B cell (primary cell): Measurements from ENCODE around the gene SLC12A3. TPM values are rescaled to one million over a fixed set of nuclear protein-coding genes. Genes with fewer than 3 reads are reported as not detected.

Experiments used
- ATAC-seq: fragments of 200-7000 bp; cut with Tn5 transposase; one replicate; pipeline ENCODE4 v1.10.0; 2021; ENCODE audit warnings: low read depth, mild to moderate bottlenecking, moderate number of reproducible peaks, moderate library complexity
- CTCF ChIA-PET: fragments of 350-600 bp; sonication (Branson Sonifier 250); formaldehyde crosslinking; loops from one replicate; lab custom pipeline; 2021; ENCODE audit warnings: antibody characterized with exemption, inconsistent platforms; lab: Charles Lee
- POLR2A ChIA-PET: fragments of 350-600 bp; sonication (Branson Sonifier 250); formaldehyde crosslinking; loops from one replicate; lab custom pipeline; 2021; ENCODE audit warnings: antibody characterized with exemption; lab: Charles Lee
- DNase-seq: peaks from one replicate; pipeline ENCODE4 v3.0.0; 2013
- H2AFZ ChIP-seq: 2 replicates; pipeline ENCODE4 v1.6.1; 2012; ENCODE audit warnings: mild to moderate bottlenecking, low read depth, low read length; ENCODE audit not compliant: insufficient read depth, poor library complexity, severe bottlenecking
- H3K27ac ChIP-seq, 2 donors: 1 replicate in 1 of 2; 2 replicates in 1 of 2; pipeline ENCODE4 v1.5.1; 2012 to 2013; ENCODE audit warnings: low read length in 2 of 2, mild to moderate bottlenecking in 2 of 2, moderate library complexity in 1 of 2
- H3K27me3 ChIP-seq, 4 experiments: fragments of 200-600 bp in 1 of 4; sonication (generic) in 1 of 4; replicated peaks in 1 of 4; 1 replicate in 2 of 4; 2 replicates in 2 of 4; pipeline versions ENCODE4 v1.6.1 to v1.7.0; 2013 to 2016; ENCODE audit warnings: low read length in 3 of 4, mild to moderate bottlenecking in 2 of 4, mixed read lengths in 1 of 4, moderate library complexity in 1 of 4; ENCODE audit not compliant: insufficient read depth in 4 of 4, control insufficient read depth in 3 of 4; ENCODE audit errors: control extremely low read depth in 1 of 4
- H3K36me3 ChIP-seq, 2 experiments: replicated peaks in 1 of 2; 1 replicate in 1 of 2; 2 replicates in 1 of 2; pipeline versions ENCODE4 v1.6.1 to v1.7.1; 2013; ENCODE audit warnings: low read length in 1 of 2; ENCODE audit not compliant: insufficient read depth in 2 of 2, control insufficient read depth in 1 of 2; ENCODE audit errors: control extremely low read depth in 1 of 2, extremely low read depth in 1 of 2
- H3K4me1 ChIP-seq, 2 donors: fragments of 200-600 bp in 1 of 2; sonication (generic) in 1 of 2; 1 replicate in 1 of 2; 2 replicates in 1 of 2; pipeline versions ENCODE4 v1.5.1 to v1.6.1; 2013 to 2017; ENCODE audit warnings: low read length in 2 of 2; ENCODE audit not compliant: control insufficient read depth in 2 of 2, insufficient read depth in 2 of 2
- H3K4me2 ChIP-seq: replicated peaks from 2 replicates; pipeline ENCODE3; 2012; ENCODE audit warnings: mild to moderate bottlenecking, low read depth, low read length; ENCODE audit not compliant: poor library complexity, severe bottlenecking
- H3K4me3 ChIP-seq, 5 experiments: fragments of 200-600 bp in 1 of 5; sonication (generic) in 1 of 5; 1 replicate in 3 of 5; 2 replicates in 2 of 5; pipeline versions ENCODE4 v1.5.1 to v1.7.0; 2011 to 2016; ENCODE audit warnings: low read length in 4 of 5, mild to moderate bottlenecking in 4 of 5, low read depth in 2 of 5, control low read depth in 1 of 5, moderate library complexity in 1 of 5; ENCODE audit not compliant: insufficient read depth in 1 of 5; ENCODE audit errors: control extremely low read depth in 1 of 5, extremely low read depth in 1 of 5
- H3K79me2 ChIP-seq: fragments of 200-600 bp; sonication (generic); one replicate; pipeline ENCODE4 v1.6.0; 2016; ENCODE audit warnings: low read length; ENCODE audit not compliant: control insufficient read depth, insufficient read depth
- H3K9ac ChIP-seq: fragments of 200-600 bp; sonication (generic); 2 replicates; pipeline ENCODE4 v1.6.1; 2017; ENCODE audit warnings: mild to moderate bottlenecking, low read length, moderate library complexity
- H3K9me3 ChIP-seq, 3 donors: one replicate each; pipeline versions ENCODE4 v1.6.1 to v1.7.1; 2013; ENCODE audit warnings: low read length in 2 of 3; ENCODE audit not compliant: control insufficient read depth in 2 of 3, insufficient read depth in 1 of 3; ENCODE audit errors: control extremely low read depth in 1 of 3
- H4K20me1 ChIP-seq: 2 replicates; pipeline ENCODE4 v1.6.0; 2012; ENCODE audit warnings: mild to moderate bottlenecking, low read length; ENCODE audit not compliant: insufficient read depth, control insufficient read depth, poor library complexity, severe bottlenecking
- H3K27ac Mint-ChIP-seq: one replicate; pipeline ENCODE4 v1.8.0; 2021; ENCODE audit warnings: mixed read lengths
- H3K27me3 Mint-ChIP-seq: one replicate; pipeline ENCODE4 v1.8.0; 2021; ENCODE audit warnings: mixed read lengths
- H3K4me1 Mint-ChIP-seq: one replicate; pipeline ENCODE4 v1.8.0; 2021; ENCODE audit warnings: mixed read lengths
- H3K4me3 Mint-ChIP-seq: one replicate; pipeline ENCODE4 v1.8.0; 2021; ENCODE audit warnings: mixed read lengths
- H3K9me3 Mint-ChIP-seq: one replicate; pipeline ENCODE4 v1.8.0; 2022; ENCODE audit warnings: mixed read lengths; ENCODE audit not compliant: insufficient read depth
- EZH2 ChIP-seq: IDR thresholded peaks from 2 replicates; pipeline ENCODE4 v1.6.1; 2012; ENCODE audit warnings: borderline replicate concordance, low read depth, mild to moderate bottlenecking, moderate library complexity, low read length; ENCODE audit not compliant: insufficient read depth, poor library complexity, severe bottlenecking
- WGBS: methylation state at CpG from one replicate; pipeline ENCODE4 v1.1.5; 2013; ENCODE audit warnings: missing lambda C conversion rate; ENCODE audit not compliant: insufficient coverage; 5-methylcytosine and 5-hydroxymethylcytosine counted together
- intact Hi-C: fragments of 100-400 bp; cut with micrococcal nuclease; formaldehyde crosslinking; loops from one replicate; pipeline ENCODE4 v1.10.0; 2022
- polyA plus RNA-seq: library from polyadenylated mRNA; depleted of rRNA; stranded (reverse); fragments of >200 nt; gene quantifications from 2 replicates; pipeline ENCODE4 v1.2.3, GENCODE V29; 2012
- total RNA-seq, 2 donors: library from RNA; stranded (reverse); fragments of 120-200 nt in 1 of 2; gene quantifications; 1 replicate in 1 of 2; 2 replicates in 1 of 2; pipeline versions ENCODE4 v1.2.3 to v1.2.4, GENCODE V29; 2013 to 2022
- TF ChIP-seq, protein P1 (sequence below): fragments of 200-600 bp; IDR thresholded peaks from one replicate; pipeline ENCODE4 v1.8.0; 2022; ENCODE audit warnings: antibody characterized with exemption, mild to moderate bottlenecking

The SLC12A3 gene
- total and polyA plus RNA-seq, 2 donors (not counting 1 experiment from before 2014, with no cell fraction given): 1.3 to 4.9 TPM

DNA sequence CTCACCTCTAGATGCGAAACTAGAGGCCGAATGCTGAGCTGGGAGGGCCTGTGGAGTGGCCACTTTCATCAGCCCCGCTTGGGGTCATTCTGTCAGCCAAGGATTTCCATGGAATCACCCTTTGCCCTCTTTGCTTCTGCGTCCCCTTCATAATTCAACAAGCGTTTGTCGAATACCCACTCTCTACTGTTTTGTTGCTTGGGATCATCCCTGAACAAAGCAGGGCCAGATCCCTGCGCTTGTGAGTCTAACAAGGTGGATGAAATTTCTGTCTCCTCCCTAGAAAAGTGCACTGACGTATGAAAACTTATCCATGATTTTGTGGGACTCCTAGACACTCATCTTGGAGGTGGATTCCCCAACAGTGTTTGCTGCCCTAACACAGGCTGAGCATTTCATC, 3.3 kb upstream of the SLC12A3 start:
- H3K27me3 Mint-ChIP-seq: no peaks in the 10 kb centered on the region
- peak overlapping the region; percentile 92 for H3K27ac Mint-ChIP-seq
- no peak for TF ChIP-seq EZH2
- TF ChIP-seq, protein P1, sequence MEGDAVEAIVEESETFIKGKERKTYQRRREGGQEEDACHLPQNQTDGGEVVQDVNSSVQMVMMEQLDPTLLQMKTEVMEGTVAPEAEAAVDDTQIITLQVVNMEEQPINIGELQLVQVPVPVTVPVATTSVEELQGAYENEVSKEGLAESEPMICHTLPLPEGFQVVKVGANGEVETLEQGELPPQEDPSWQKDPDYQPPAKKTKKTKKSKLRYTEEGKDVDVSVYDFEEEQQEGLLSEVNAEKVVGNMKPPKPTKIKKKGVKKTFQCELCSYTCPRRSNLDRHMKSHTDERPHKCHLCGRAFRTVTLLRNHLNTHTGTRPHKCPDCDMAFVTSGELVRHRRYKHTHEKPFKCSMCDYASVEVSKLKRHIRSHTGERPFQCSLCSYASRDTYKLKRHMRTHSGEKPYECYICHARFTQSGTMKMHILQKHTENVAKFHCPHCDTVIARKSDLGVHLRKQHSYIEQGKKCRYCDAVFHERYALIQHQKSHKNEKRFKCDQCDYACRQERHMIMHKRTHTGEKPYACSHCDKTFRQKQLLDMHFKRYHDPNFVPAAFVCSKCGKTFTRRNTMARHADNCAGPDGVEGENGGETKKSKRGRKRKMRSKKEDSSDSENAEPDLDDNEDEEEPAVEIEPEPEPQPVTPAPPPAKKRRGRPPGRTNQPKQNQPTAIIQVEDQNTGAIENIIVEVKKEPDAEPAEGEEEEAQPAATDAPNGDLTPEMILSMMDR: no peak
- Histone ChIP-seq H3K4me1 (peaks cover 15 to 59% of the 10 kb centered on the region in 2 donors), H3K27ac (no peak overlapping the region), H3K9me3 (no peaks in the 10 kb centered on the region), H3K79me2 (peaks cover 4% of the 10 kb centered on the region), H3K27me3 (no peaks in the 10 kb centered on the region), H3K9ac (no peak overlapping the region), H4K20me1 (no peaks in the 10 kb centered on the region), H3K36me3 (no peaks in the 10 kb centered on the region), H3K4me2 (no peak overlapping the region), H2AFZ (no peak overlapping the region), H3K4me3 (no peak overlapping the region)
- DNase-seq (no peak), ATAC-seq (no peak)
- peaks cover 36% of the 10 kb centered on the region for H3K4me1 Mint-ChIP-seq
- ChIA-PET CTCF (interaction anchor here (0.6 to 1.4 kb wide), 5 partner anchors 9 to 223 kb away, joined by 3 to 7 read pairs (median 3); no protein-coding TSS in a partner anchor), POLR2A (interaction anchor here (0.6 to 1.8 kb wide), 2 partner anchors 10 to 72 kb away, joined by 4 to 6 read pairs; no protein-coding TSS in a partner anchor)
- intact Hi-C loops: no loop called here
- WGBS: 93% methylated on average over 5 of the region's 8 CpGs
- H3K4me3 Mint-ChIP-seq: no peak overlapping the region
- H3K9me3 Mint-ChIP-seq: no peaks in the 10 kb centered on the region

DNA sequence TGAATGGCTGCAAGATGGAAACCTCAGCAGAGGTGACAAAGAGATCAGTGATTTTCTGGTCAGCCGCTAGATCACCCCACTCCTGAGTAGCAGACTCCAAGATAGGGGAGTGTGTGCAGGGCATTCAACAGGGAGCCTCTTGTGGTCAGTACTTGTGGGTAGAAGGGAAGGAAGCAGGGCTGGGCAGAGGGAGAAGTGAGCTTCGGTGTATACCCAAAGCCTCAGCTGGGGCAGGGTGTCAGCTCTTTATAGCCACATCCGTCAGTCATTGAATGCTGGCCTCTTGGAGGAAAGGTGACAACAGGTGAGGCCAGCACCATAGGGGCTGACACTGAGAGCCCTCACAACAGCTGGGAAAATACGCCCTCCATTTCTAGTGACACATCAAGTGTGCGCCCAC, 2.2 kb upstream of the SLC12A3 start:
- Mint-ChIP-seq H3K27me3 (no peaks in the 10 kb centered on the region), H3K9me3 (no peaks in the 10 kb centered on the region), H3K4me1 (peaks cover 43% of the 10 kb centered on the region), H3K27ac (no peak overlapping the region), H3K4me3 (no peak overlapping the region)
- H3K4me2 ChIP-seq: no peak overlapping the region
- H3K4me1 ChIP-seq: peaks cover 24 to 68% of the 10 kb centered on the region in 2 donors
- POLR2A ChIA-PET: interaction anchor here (0.5 to 1.8 kb wide), 4 partner anchors 12 to 260 kb away, joined by 3 to 6 read pairs (median 4); no protein-coding TSS in a partner anchor
- H3K79me2 ChIP-seq: peaks cover 15% of the 10 kb centered on the region
- H2AFZ ChIP-seq: no peak overlapping the region
- H3K9me3 ChIP-seq: no peaks in the 10 kb centered on the region
- H3K4me3 ChIP-seq: no peak overlapping the region
- ATAC-seq (no peak), DNase-seq (no peak)
- H3K36me3 ChIP-seq: no peaks in the 10 kb centered on the region
- H3K27me3 ChIP-seq: no peaks in the 10 kb centered on the region
- H3K27ac ChIP-seq: no peak overlapping the region
- 58% methylated on average over 5 of the region's 5 CpGs for WGBS
- TF ChIP-seq EZH2: no peak
- TF ChIP-seq, protein P1: no peak
- no peaks in the 10 kb centered on the region for H4K20me1 ChIP-seq
- H3K9ac ChIP-seq: no peak overlapping the region
- CTCF ChIA-PET: interaction anchor here (0.9 to 7.4 kb wide), 6 partner anchors 10 to 89 kb away, joined by 3 to 140 read pairs (median 4); partner anchors contain the start of gene HERPUD1
- intact Hi-C loops: no loop called here
